ENCODE results near the gene PDCL3. TPM values are rescaled to one million over a fixed set of nuclear protein-coding genes. Genes with fewer than 3 reads are reported as not detected.

PDCL3 gene
- total RNA-seq, 1 experiment from 2014 or later: 22.1 TPM

DNA sequence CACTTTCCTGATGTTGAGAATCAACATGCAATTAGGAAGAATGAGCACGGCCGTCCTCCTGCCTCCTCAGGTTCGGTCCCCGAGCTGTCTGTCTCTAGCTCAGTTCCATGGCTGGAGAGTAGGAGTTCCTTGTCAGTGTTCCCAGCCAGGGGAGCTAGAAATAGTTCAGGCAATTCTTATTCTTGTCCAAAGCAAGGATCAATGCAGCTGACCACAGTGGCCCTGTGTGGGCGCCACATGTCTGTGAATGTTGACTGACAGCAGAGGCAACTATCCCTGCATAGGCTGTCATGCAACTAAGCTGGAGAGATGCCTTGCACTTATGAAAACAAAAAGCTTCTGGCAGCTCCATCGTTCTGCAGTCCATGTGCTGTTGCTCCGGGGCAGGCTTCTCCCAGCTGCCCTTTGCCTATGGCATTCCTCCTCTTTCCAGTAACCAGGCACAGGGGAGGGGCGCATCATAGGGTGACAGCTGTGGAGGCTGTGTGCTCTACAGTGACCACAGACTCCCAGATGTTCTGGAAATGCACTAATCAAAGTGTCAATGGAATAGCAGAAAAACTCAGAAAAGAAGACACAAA lies 58.7 kb downstream of the PDCL3 start:
- Mint-ChIP-seq H3K4me1 (no peaks in the 10 kb centered on the region), H3K9me3 (peaks cover 36% of the 10 kb centered on the region), H3K27me3 (ENCODE audit: low read depth) (no peaks in the 10 kb centered on the region; the same call in 1 of the 2 replicates), H3K4me3 (no peak overlapping the region), H3K36me3 (no peaks in the 10 kb centered on the region), H3K27ac (no peak overlapping the region)
- DNase-seq (ENCODE audit: low spot score): no peak
- CTCF ChIA-PET: no interaction called here
- no peak for ATAC-seq
- TF ChIP-seq CBFB (CRISPR knock-in tag; IDR thresholded peaks at IDR 0.05; ENCODE audit: low read depth): no peak
- POLR2A ChIA-PET: no interaction called here

- ATAC-seq (no peak), DNase-seq (ENCODE audit: low spot score) (no peak)
- no peaks in the 10 kb centered on the region for H3K4me1 Mint-ChIP-seq
- H3K36me3 Mint-ChIP-seq: no peaks in the 10 kb centered on the region
- no peaks in the 10 kb centered on the region; the same call in 1 of the 2 replicates for H3K27me3 Mint-ChIP-seq (ENCODE audit: low read depth)
- H3K4me3 Mint-ChIP-seq: no peak overlapping the region
- H3K27ac Mint-ChIP-seq: no peak overlapping the region
- H3K9me3 Mint-ChIP-seq: peaks cover 36% of the 10 kb centered on the region
- no peak for TF ChIP-seq ELF4 (CRISPR knock-in tag; IDR thresholded peaks at IDR 0.05; ENCODE audit: low read depth)
- TF ChIP-seq TEAD4 (CRISPR knock-in tag; IDR thresholded peaks at IDR 0.05): no peak
- no peak for TF ChIP-seq ZNF317 (CRISPR knock-in tag; IDR thresholded peaks at IDR 0.05; ENCODE audit: borderline replicate concordance, low read depth)
- TF ChIP-seq PRDM15 (CRISPR knock-in tag; IDR thresholded peaks at IDR 0.05): no peak
- TF ChIP-seq ZNF671 (CRISPR knock-in tag; IDR thresholded peaks at IDR 0.05): no peak
- no peak for TF ChIP-seq ZBTB43 (CRISPR knock-in tag; IDR thresholded peaks at IDR 0.05)
- no peak for TF ChIP-seq ZNF416 (CRISPR knock-in tag; IDR thresholded peaks at IDR 0.05)
- no peak for TF ChIP-seq OVOL2 (CRISPR knock-in tag; IDR thresholded peaks at IDR 0.05; ENCODE audit: borderline replicate concordance)
- no peak for TF ChIP-seq SMAD4 (CRISPR knock-in tag; IDR thresholded peaks at IDR 0.05)
- TF ChIP-seq, protein P1, sequence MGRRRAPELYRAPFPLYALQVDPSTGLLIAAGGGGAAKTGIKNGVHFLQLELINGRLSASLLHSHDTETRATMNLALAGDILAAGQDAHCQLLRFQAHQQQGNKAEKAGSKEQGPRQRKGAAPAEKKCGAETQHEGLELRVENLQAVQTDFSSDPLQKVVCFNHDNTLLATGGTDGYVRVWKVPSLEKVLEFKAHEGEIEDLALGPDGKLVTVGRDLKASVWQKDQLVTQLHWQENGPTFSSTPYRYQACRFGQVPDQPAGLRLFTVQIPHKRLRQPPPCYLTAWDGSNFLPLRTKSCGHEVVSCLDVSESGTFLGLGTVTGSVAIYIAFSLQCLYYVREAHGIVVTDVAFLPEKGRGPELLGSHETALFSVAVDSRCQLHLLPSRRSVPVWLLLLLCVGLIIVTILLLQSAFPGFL (CRISPR knock-in tag; IDR thresholded peaks at IDR 0.05; ENCODE audit: borderline replicate concordance): no peak
- CTCF ChIA-PET: interaction anchor here (0.9 kb wide), 1 partner anchor 17 kb away, joined by 3 read pairs; no protein-coding TSS in a partner anchor
- POLR2A ChIA-PET: no interaction called here
These were observed 60.4 kb downstream of the PDCL3 start for GRCh38 chr2:100623033-100623715.

- ChIA-PET POLR2A (no interaction called here), CTCF (interaction anchor here (0.9 kb wide), 1 partner anchor 17 kb away, joined by 3 read pairs; no protein-coding TSS in a partner anchor)
- Mint-ChIP-seq H3K36me3 (no peaks in the 10 kb centered on the region), H3K27ac (no peak overlapping the region), H3K4me1 (no peaks in the 10 kb centered on the region), H3K27me3 (ENCODE audit: low read depth) (no peaks in the 10 kb centered on the region; the same call in 1 of the 2 replicates), H3K4me3 (no peak overlapping the region), H3K9me3 (peaks cover 32% of the 10 kb centered on the region)
- TF ChIP-seq, protein P2, sequence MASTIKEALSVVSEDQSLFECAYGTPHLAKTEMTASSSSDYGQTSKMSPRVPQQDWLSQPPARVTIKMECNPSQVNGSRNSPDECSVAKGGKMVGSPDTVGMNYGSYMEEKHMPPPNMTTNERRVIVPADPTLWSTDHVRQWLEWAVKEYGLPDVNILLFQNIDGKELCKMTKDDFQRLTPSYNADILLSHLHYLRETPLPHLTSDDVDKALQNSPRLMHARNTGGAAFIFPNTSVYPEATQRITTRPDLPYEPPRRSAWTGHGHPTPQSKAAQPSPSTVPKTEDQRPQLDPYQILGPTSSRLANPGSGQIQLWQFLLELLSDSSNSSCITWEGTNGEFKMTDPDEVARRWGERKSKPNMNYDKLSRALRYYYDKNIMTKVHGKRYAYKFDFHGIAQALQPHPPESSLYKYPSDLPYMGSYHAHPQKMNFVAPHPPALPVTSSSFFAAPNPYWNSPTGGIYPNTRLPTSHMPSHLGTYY (CRISPR knock-in tag; IDR thresholded peaks at IDR 0.05): no peak
- no peak for TF ChIP-seq CBFB (CRISPR knock-in tag; IDR thresholded peaks at IDR 0.05; ENCODE audit: low read depth)
- TF ChIP-seq FOXP1 (CRISPR knock-in tag; IDR thresholded peaks at IDR 0.05; ENCODE audit: borderline replicate concordance): no peak
- TF ChIP-seq ZNF138 (CRISPR knock-in tag; conservative IDR thresholded peaks at IDR 0.05): no peak
- DNase-seq (ENCODE audit: low spot score) (no peak), ATAC-seq (no peak)
These were observed 61.1 kb downstream of the PDCL3 start for GRCh38 chr2:100623930-100624329.
